Endothelial cell of umbilical vein (primary cell): ENCODE results near the gene ADRA2C. TPM values are rescaled to one million over a fixed set of nuclear protein-coding genes. Genes with fewer than 3 reads are reported as not detected.

Source experiments
- BruUV-seq: library from RNA; stranded (reverse); fragments of 400-500 nt; replicated peaks from 2 replicates; lab custom pipeline; 2021; lab: Mats Ljungman, UMichigan
- CTCF ChIA-PET: fragments of 300-600, 350-600 bp; sonication (Branson Sonifier 250); formaldehyde crosslinking; loops from one replicate; lab custom pipeline; 2021; ENCODE audit warnings: antibody characterized with exemption, inconsistent platforms; lab: Charles Lee
- POLR2A ChIA-PET: fragments of 300-600, 350-600 bp; sonication (Branson Sonifier 250); formaldehyde crosslinking; loops from one replicate; lab custom pipeline; 2021; ENCODE audit warnings: antibody characterized with exemption, inconsistent platforms; lab: Charles Lee
- DNase-seq: peaks from one replicate; pipeline ENCODE4 v3.0.0-alpha.2; 2011; ENCODE audit warnings: low read depth, low spot score
- FAIRE-seq: peaks from 2 replicates; lab custom pipeline; 2011; peaks lifted over from hg19 to GRCh38; lab: Jason Lieb, UNC
- H2AFZ ChIP-seq: 2 replicates; pipeline ENCODE4 v1.6.0; 2012; ENCODE audit warnings: low read depth, low read length, control low read depth, inconsistent platforms
- H3K27ac ChIP-seq: 2 replicates; pipeline ENCODE4 v1.5.1; 2011; ENCODE audit warnings: low read depth, mild to moderate bottlenecking, control low read depth, low read length, moderate library complexity; ENCODE audit not compliant: insufficient read depth
- H3K27me3 ChIP-seq, 2 experiments: 2 replicates each; pipeline versions ENCODE4 v1.6.0 to v1.6.1; 2011; ENCODE audit warnings: low read length in 2 of 2, mixed read lengths in 1 of 2; ENCODE audit not compliant: control insufficient read depth in 2 of 2, insufficient read depth in 2 of 2
- H3K36me3 ChIP-seq, 2 experiments: 2 replicates in 1 of 2; 3 replicates in 1 of 2; pipeline ENCODE4 v1.5.1; 2011; ENCODE audit warnings: low read length in 2 of 2, mild to moderate bottlenecking in 1 of 2, moderate library complexity in 1 of 2; ENCODE audit not compliant: control insufficient read depth in 2 of 2, insufficient read depth in 2 of 2; ENCODE audit errors: extremely low read depth in 1 of 2
- H3K4me1 ChIP-seq: 3 replicates; pipeline ENCODE4 v1.5.1; 2011; ENCODE audit warnings: mild to moderate bottlenecking, low read length; ENCODE audit not compliant: control insufficient read depth, insufficient read depth; ENCODE audit errors: extremely low read depth
- H3K4me2 ChIP-seq: 2 replicates; pipeline ENCODE4 v1.6.1; 2011; ENCODE audit warnings: low read length, control low read depth, mixed read lengths; ENCODE audit not compliant: insufficient read depth
- H3K4me3 ChIP-seq, 3 experiments: fragments of 200-600 bp in 1 of 3; sonication (generic), shearing (Covaris generic) in 1 of 3; replicated peaks in 1 of 3; 2 replicates each; pipeline ENCODE4 v1.5.1; 2011 to 2016; ENCODE audit warnings: control low read depth in 3 of 3, low read length in 3 of 3, mild to moderate bottlenecking in 2 of 3, inconsistent platforms in 1 of 3, low read depth in 1 of 3, moderate library complexity in 1 of 3; ENCODE audit not compliant: insufficient read depth in 1 of 3
- H3K79me2 ChIP-seq: 2 replicates; pipeline ENCODE4 v1.6.0; 2012; ENCODE audit warnings: low read length, inconsistent platforms; ENCODE audit not compliant: control insufficient read depth, insufficient read depth
- H3K9ac ChIP-seq: replicated peaks from 2 replicates; pipeline ENCODE3; 2011; ENCODE audit warnings: low read length, control low read depth; ENCODE audit not compliant: insufficient read depth; ENCODE audit errors: extremely low read depth
- H3K9me1 ChIP-seq: replicated peaks from 3 replicates; pipeline ENCODE4 v1.6.0; 2011; ENCODE audit warnings: mild to moderate bottlenecking, low read length; ENCODE audit not compliant: control insufficient read depth, insufficient read depth; ENCODE audit errors: extremely low read depth
- H3K9me3 ChIP-seq: replicated peaks from 2 replicates; pipeline ENCODE4 v1.5.1; 2012; ENCODE audit warnings: low read length, inconsistent platforms; ENCODE audit not compliant: control insufficient read depth, insufficient read depth
- H4K20me1 ChIP-seq: replicated peaks from 2 replicates; pipeline ENCODE3; 2011; ENCODE audit warnings: mild to moderate bottlenecking, low read length; ENCODE audit not compliant: control insufficient read depth, insufficient read depth; ENCODE audit errors: extremely low read depth
- CTCF ChIP-seq, 2 donors: IDR thresholded peaks; 1 replicate in 1 of 2; 2 replicates in 1 of 2; pipeline ENCODE4 v1.5.1; 2011; ENCODE audit warnings: low read length in 2 of 2, mild to moderate bottlenecking in 2 of 2, moderate library complexity in 2 of 2, control low read depth in 1 of 2, inconsistent platforms in 1 of 2, low read depth in 1 of 2; ENCODE audit not compliant: insufficient read depth in 1 of 2; ENCODE audit errors: extremely low read depth in 1 of 2
- EZH2 ChIP-seq: IDR thresholded peaks from 2 replicates; pipeline ENCODE4 v1.6.1; 2012; ENCODE audit warnings: borderline replicate concordance, low read depth, mild to moderate bottlenecking, moderate library complexity, low read length, inconsistent platforms; ENCODE audit not compliant: severe bottlenecking
- FOS ChIP-seq: IDR thresholded peaks from 2 replicates; pipeline ENCODE4 v1.6.1; 2011; ENCODE audit warnings: mild to moderate bottlenecking, low read length, moderate library complexity, borderline replicate concordance; ENCODE audit not compliant: insufficient read depth
- GATA2 ChIP-seq: IDR thresholded peaks from 2 replicates; pipeline ENCODE4 v1.7.0; 2011; ENCODE audit warnings: low read depth, mild to moderate bottlenecking, moderate library complexity, mixed read lengths, low read length; ENCODE audit not compliant: insufficient read length, insufficient read depth
- JUN ChIP-seq: IDR thresholded peaks from 2 replicates; pipeline ENCODE4 v1.6.1; 2011; ENCODE audit warnings: borderline replicate concordance, low read depth; ENCODE audit not compliant: insufficient read length, insufficient read depth
- MYC ChIP-seq: IDR thresholded peaks from one replicate; pipeline ENCODE4 v1.6.1; 2011; ENCODE audit warnings: mild to moderate bottlenecking, low read depth, low read length
- POLR2A ChIP-seq: IDR thresholded peaks from 2 replicates; pipeline ENCODE4 v1.6.1; 2012; ENCODE audit warnings: low read depth, mild to moderate bottlenecking, control low read depth, low read length
- POLR2AphosphoS5 ChIP-seq: IDR thresholded peaks from 2 replicates; pipeline ENCODE4 v1.6.1; 2012; ENCODE audit warnings: low read depth, mild to moderate bottlenecking, control low read depth, low read length, moderate library complexity; ENCODE audit not compliant: insufficient read depth
- dilution Hi-C: fragments of 300-500 bp; cut with MboI; formaldehyde crosslinking; loops from one replicate; pipeline ENCODE4 v1.15.0; 2019; ENCODE audit warnings: low sequenced_read_pairs; ENCODE audit not compliant: extremely low pct_ligation_motif_present
- intact Hi-C: fragments of 100-400 bp; cut with micrococcal nuclease; formaldehyde crosslinking; loops from one replicate; pipeline ENCODE4 v1.10.0; 2022
- polyA plus RNA-seq, 4 experiments: library from polyadenylated mRNA; depleted of rRNA in 3 of 4; stranded (reverse) in 3 of 4; unstranded in 1 of 4; fragments of >200 nt; gene quantifications; 2 replicates each; pipeline versions ENCODE4 v1.2.1 to v1.2.3, GENCODE V29; 2011 to 2012; ENCODE audit warnings: missing spikeins in 1 of 4
- total RNA-seq: library from RNA; stranded (reverse); gene quantifications from 2 replicates; pipeline ENCODE4 v1.2.3, GENCODE V29; 2021
- TF ChIP-seq, protein P1 (sequence below): IDR thresholded peaks from 2 replicates; pipeline ENCODE4 v1.6.1; 2011; ENCODE audit not compliant: insufficient read depth, insufficient read length

Gene ADRA2C
- total and polyA plus RNA-seq, 2 donors (not counting 3 experiments of a cell fraction or from before 2014, with no cell fraction given) = 0.03 to 0.40 TPM

DNA sequence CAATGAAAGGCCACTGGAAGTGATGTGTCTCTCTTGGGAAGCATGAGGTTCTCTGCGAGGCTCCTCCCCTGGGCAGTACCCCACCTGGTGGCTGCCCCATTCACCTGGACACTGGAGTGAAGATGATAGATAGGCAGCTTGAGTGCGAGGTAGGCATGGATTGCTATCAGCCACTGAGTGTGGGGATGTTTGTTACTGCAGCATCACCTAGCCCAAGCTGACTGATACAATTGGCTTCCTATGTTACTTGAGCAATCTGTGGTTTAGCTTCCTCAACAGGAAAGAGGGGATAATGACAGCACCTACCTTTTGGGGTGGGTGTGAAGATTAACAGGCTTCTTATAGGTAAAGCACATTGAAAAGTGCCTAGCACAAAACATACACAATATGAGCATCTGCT is 30.8 kb downstream of the ADRA2C start:
- POLR2A ChIA-PET = no interaction called here
- DNase-seq = no peak
- H3K4me3 ChIP-seq = no peak overlapping the region
- TF ChIP-seq EZH2 (no peak), POLR2AphosphoS5 (no peak), FOS (no peak), MYC (no peak), GATA2 (no peak), JUN (no peak), CTCF (IDR thresholded peaks at IDR 0.05; ENCODE audit: extremely low read depth in 1 of 2, insufficient read depth in 1 of 2, low read depth in 1 of 2, low read length in 2 of 2) (no peak), POLR2A (no peak)
- TF ChIP-seq, protein P1, sequence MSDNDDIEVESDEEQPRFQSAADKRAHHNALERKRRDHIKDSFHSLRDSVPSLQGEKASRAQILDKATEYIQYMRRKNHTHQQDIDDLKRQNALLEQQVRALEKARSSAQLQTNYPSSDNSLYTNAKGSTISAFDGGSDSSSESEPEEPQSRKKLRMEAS = no peak
- no peaks in the 10 kb centered on the region for H4K20me1 ChIP-seq
- dilution Hi-C loops (no loop called here), intact Hi-C loops (no loop called here)
- no peaks in the 10 kb centered on the region for H3K36me3 ChIP-seq
- H3K9ac ChIP-seq = no peak overlapping the region
- H3K79me2 ChIP-seq = no peaks in the 10 kb centered on the region
- H3K27me3 ChIP-seq = no peaks in the 10 kb centered on the region
- no peak overlapping the region for H3K27ac ChIP-seq
- no peak overlapping the region for H3K4me2 ChIP-seq
- no peaks in the 10 kb centered on the region for H3K9me3 ChIP-seq
- H2AFZ ChIP-seq = no peak overlapping the region
- BruUV-seq = no TSS peak
- no peaks in the 10 kb centered on the region for H3K4me1 ChIP-seq
- H3K9me1 ChIP-seq = no peaks in the 10 kb centered on the region
- CTCF ChIA-PET = no interaction called here
- no peak for FAIRE-seq
